GM12892 (cell line): ENCODE data around the gene LARP7.

ENCODE experiments used
- POLR2A ChIP-seq: IDR thresholded peaks from 2 replicates; pipeline ENCODE4 v1.6.1; 2011; ENCODE audit warnings: low read depth, low read length, control low read depth
- POLR2AphosphoS5 ChIP-seq: IDR thresholded peaks from 2 replicates; pipeline ENCODE4 v1.6.1; 2011; ENCODE audit warnings: low read depth, low read length, control low read depth
- TAF1 ChIP-seq: IDR thresholded peaks from 2 replicates; pipeline ENCODE4 v1.6.1; 2011; ENCODE audit warnings: low read depth, mild to moderate bottlenecking, control low read depth, low read length, borderline replicate concordance

DNA sequence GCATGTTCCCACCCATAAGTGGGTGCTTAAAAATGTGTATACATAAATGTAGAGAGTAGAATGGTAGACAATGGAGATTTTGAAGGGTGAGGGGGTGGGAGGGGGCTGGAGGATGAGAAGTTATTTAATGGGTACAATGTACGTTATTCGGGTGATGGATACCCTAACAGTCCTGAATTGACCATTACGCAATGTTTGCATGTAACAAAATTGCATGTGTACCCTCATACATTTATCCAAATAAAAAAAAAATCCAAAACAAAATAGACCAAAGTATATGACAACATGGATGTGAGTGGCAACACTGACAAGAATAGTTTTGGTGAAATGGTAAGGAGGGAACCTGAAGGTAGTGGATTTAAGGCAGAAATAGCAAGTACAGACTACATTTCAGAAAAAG, 63.7 kb downstream of the LARP7 start:
- TF ChIP-seq POLR2AphosphoS5, result no peak
- TF ChIP-seq TAF1, result no peak
- TF ChIP-seq POLR2A, result no peak
